ACC112 (cell line): ENCODE data around the gene LTB4R2.

Source experiments
- H2AFZ ChIP-seq: fragments of 200-600 bp; sonication (generic); one replicate; pipeline ENCODE4 v1.6.0; 2017; ENCODE audit warnings: antibody characterized with exemption, low read length; ENCODE audit not compliant: unreplicated experiment
- H3K27ac ChIP-seq: fragments of 200-600 bp; sonication (generic); 2 replicates; pipeline ENCODE4 v1.5.1; 2014; ENCODE audit warnings: low read depth, mild to moderate bottlenecking, antibody characterized with exemption, low read length, moderate library complexity
- H3K27me3 ChIP-seq: fragments of 200-600 bp; sonication (generic); 2 replicates; pipeline ENCODE4 v1.6.1; 2014; ENCODE audit warnings: mild to moderate bottlenecking, antibody characterized with exemption, low read length, moderate library complexity, mixed read lengths; ENCODE audit not compliant: insufficient read depth
- H3K36me3 ChIP-seq: fragments of 200-600 bp; sonication (generic); 2 replicates; pipeline ENCODE4 v1.6.1; 2016; ENCODE audit warnings: mild to moderate bottlenecking, antibody characterized with exemption, low read length, moderate library complexity, mixed read lengths; ENCODE audit not compliant: insufficient read depth
- H3K4me1 ChIP-seq: fragments of 200-600 bp; sonication (generic); one replicate; pipeline ENCODE4 v1.6.1; 2016; ENCODE audit warnings: low read length, mixed read lengths; ENCODE audit not compliant: insufficient read depth, unreplicated experiment, control insufficient read depth
- H3K4me3 ChIP-seq: fragments of 200-600 bp; sonication (generic); 2 replicates; pipeline ENCODE4 v1.5.1; 2014; ENCODE audit warnings: mild to moderate bottlenecking, low read depth, low read length
- H3K79me2 ChIP-seq: fragments of 200-600 bp; sonication (generic); one replicate; pipeline ENCODE4 v1.6.0; 2016; ENCODE audit warnings: low read length; ENCODE audit not compliant: control insufficient read depth, unreplicated experiment, insufficient read depth

LTB4R2 gene

DNA sequence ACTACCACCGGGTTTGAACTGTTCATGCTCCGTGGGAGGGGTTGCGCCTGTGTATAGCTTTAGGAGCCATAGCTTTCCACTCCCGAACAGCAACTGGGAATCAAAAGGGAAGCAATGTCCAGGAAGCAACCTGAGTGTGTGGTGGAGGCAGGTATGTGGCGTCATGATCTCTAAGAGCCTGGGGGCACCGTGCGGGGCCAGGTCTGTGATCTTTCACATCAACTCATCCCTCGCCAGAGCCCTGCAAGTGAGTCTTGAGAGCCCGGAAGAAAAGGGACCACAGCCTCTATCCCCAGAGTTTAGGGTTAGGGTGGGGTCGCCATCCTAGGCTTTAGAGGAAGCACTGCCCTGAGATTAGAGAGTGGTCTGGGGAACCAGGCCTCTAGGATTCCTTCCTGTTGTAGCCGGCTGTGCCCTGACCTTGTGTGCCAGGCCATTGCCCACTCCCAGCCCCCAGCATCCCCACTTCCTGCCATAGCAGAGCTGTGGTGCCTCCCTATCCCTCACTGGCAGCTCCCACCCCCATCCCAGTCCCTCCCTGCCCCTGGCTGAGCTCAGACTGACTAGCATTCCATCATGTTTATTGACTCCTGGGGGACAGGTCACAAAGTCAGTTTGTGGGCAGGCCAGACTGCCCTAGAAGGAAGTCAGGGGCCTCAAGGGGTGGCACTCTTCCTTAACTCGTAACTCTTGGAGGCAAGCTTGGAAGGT lies 25.7 kb downstream of the LTB4R2 start:
- H2AFZ ChIP-seq: no peak overlapping the region
- H3K4me1 ChIP-seq: peaks cover 4% of the 10 kb centered on the region
- H3K27ac ChIP-seq: no peak overlapping the region
- no peaks in the 10 kb centered on the region for H3K36me3 ChIP-seq
- no peaks in the 10 kb centered on the region for H3K79me2 ChIP-seq
- no peak overlapping the region; the same call in 1 of the 2 replicates for H3K4me3 ChIP-seq
- peaks cover 28% of the 10 kb centered on the region for H3K27me3 ChIP-seq

DNA sequence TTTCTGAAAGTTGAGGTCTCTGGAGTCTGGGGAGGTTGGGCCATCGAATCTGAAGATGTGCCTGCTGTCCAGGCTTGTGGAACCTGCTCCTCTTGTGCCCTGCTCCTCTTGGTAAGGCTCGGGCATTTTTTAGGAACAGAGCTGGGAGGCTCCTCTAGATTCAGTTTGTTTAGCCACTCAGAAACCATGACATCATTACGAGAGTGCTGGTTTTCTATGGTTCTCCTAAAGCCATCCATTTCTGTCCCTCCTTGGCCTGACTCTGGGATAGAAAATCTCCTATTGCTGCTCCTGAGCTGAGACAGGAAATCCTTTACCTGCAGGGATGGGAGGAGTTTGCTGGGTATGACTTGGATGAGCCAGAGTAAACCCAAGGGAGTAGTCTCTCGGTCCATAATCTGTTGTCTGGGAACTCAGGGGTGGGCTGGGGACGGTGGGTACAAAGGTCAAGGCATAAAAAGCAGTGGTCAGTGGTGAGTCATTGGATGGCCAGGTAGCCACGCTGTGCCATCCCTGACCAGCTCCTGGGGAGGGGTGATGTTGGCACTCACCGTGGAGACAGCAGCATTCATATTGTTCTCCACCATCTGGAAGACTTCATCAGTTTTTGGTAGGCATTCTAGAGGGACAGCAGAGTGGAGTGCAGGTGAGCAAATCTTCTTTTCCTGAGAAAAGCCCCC lies 27.3 kb downstream of the LTB4R2 start:
- no peak overlapping the region for H3K27ac ChIP-seq
- peaks cover 4% of the 10 kb centered on the region for H3K4me1 ChIP-seq
- no peaks in the 10 kb centered on the region for H3K79me2 ChIP-seq
- no peak overlapping the region for H3K4me3 ChIP-seq
- H3K27me3 ChIP-seq: peaks cover 34% of the 10 kb centered on the region
- H2AFZ ChIP-seq: no peak overlapping the region
- H3K36me3 ChIP-seq: no peaks in the 10 kb centered on the region

- Histone ChIP-seq H3K27ac (no peak overlapping the region), H2AFZ (no peak overlapping the region), H3K4me1 (peaks cover 4% of the 10 kb centered on the region), H3K79me2 (no peaks in the 10 kb centered on the region), H3K36me3 (no peaks in the 10 kb centered on the region), H3K4me3 (no peak overlapping the region), H3K27me3 (peaks cover 29% of the 10 kb centered on the region)
These were observed 27.9 kb downstream of the LTB4R2 start for GRCh38 chr14:24337824-24338175.

DNA sequence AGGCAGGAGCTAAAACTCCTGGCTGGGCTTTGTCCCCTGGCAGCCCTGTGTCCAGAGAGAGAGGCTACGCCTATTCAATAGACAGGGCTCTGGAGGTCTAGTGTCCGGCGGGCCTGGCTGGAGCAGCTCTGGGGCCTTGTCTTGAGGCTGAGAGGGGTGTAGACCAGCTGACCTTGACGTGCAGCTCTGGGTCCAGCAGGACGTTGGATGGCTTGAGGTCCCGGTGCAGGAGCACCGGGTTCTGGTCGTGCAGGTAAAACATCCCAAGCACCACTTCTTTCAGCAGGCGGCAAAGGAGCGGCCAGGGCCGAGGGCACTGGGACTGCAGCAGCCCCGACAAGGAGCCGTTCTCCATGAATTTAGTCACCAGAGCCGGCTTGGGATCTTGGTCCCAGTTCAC lies 28.9 kb downstream of the LTB4R2 start:
- Histone ChIP-seq H2AFZ (no peak overlapping the region), H3K79me2 (no peaks in the 10 kb centered on the region), H3K4me3 (no peak overlapping the region), H3K27ac (no peak overlapping the region), H3K36me3 (no peaks in the 10 kb centered on the region), H3K27me3 (peaks cover 27% of the 10 kb centered on the region), H3K4me1 (peaks cover 4% of the 10 kb centered on the region)

DNA sequence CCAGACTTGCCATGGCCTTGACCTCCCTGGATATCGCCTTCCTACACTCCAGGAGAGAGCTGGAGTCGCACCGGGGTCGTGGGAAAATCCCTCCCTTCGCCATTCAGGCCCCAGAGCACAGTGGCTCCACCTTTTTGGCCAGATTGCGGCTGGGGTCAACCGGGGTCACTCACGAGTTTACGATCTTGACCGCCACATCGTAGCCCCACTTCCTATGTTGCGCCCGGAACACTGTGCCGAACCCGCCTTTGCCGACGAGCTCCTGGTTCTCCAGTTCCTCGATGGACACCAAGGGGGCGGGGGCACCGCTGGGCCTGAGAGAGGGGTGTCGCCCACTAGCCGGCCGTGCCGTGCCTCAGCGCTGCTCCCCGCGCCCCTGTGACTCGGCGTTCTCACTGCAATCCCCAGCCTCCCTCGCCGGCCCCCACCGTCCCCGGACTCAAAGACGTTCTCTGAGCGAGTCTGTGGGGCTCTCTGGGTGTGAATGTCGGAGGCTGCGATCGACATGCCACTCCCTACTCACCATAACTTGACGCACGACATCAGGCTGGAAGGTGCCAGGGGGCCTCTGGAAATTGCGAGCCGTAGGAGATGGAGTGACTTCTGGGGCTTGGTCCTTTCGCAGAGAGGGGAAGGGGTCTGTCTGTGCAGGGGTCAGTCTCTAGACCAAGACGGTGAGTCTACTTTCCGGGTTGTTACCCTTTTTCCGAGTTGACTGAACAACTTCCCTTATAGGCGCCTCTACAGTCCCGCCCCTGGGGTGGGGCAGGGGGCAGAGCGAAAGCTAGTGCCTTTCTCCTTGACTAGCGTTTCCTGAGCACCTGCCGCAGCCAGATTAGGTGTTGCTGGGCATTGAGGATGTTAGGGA lies 29.6 kb downstream of the LTB4R2 start, which contains the start of gene RIPK3:
TSS of gene RIPK3 (minus strand) at position 708 of the 868 bp plus-strand sequence. CDS start at position 543, 165 bp downstream.
- H3K27ac ChIP-seq: no peak within 1 kb of the TSS
- H3K79me2 ChIP-seq: no peaks in the 10 kb centered on the region
- peaks cover 23% of the 10 kb centered on the region for H3K27me3 ChIP-seq
- H2AFZ ChIP-seq: no peak within 1 kb of the TSS
- H3K4me1 ChIP-seq: peaks cover 4% of the 10 kb centered on the region
- H3K4me3 ChIP-seq: no peak within 1 kb of the TSS
- H3K36me3 ChIP-seq: no peaks in the 10 kb centered on the region

DNA sequence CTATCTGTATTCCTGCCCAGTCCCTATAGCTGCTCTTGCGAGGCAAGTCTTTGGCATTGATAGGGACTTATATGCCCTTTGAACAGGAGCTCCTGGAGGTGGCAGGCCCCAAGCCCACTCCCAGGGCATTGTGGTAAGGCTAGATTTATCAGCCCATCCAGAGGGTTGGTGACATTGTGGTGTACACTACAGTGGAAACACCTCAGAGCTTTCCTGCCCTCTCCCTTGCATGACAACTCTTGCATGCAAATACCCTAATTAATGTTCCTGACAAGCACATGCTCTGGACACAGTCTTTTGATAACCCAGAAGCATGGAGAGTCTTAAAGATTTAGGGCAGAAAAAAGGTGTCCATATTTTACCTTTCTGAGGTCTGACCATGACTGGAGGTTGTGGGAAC lies 30.7 kb downstream of the LTB4R2 start:
- Histone ChIP-seq H2AFZ (no peak overlapping the region), H3K27ac (no peak overlapping the region), H3K4me1 (peaks cover 4% of the 10 kb centered on the region), H3K4me3 (no peak overlapping the region), H3K36me3 (no peaks in the 10 kb centered on the region), H3K27me3 (peaks cover 17% of the 10 kb centered on the region), H3K79me2 (no peaks in the 10 kb centered on the region)

DNA sequence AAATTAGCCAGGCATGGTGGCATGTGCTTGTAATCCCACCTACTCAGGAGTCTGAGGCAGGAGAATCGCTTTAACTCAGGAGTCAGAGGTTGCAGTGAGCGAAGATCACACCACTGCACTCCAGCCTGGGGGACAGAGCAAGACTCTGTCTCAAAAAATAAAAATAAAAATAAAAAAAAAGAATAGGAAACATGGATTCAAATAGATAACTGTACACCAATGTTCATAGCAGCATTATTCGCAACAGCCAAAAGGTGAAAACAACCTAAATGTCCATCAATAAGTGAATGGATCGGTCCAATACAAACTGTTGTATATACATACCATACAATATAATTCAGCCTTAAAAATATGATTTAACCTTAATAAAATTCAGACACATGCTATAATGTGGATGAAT lies 32.9 kb downstream of the LTB4R2 start:
- no peaks in the 10 kb centered on the region for H3K4me1 ChIP-seq
- H2AFZ ChIP-seq: no peak overlapping the region
- H3K27ac ChIP-seq: no peak overlapping the region
- peaks cover 17% of the 10 kb centered on the region for H3K27me3 ChIP-seq
- H3K4me3 ChIP-seq: no peak overlapping the region
- no peaks in the 10 kb centered on the region for H3K36me3 ChIP-seq
- no peaks in the 10 kb centered on the region for H3K79me2 ChIP-seq

- Histone ChIP-seq H3K27me3 (peaks cover 14% of the 10 kb centered on the region), H3K79me2 (no peaks in the 10 kb centered on the region), H2AFZ (no peak overlapping the region), H3K4me3 (no peak overlapping the region), H3K4me1 (no peaks in the 10 kb centered on the region), H3K36me3 (no peaks in the 10 kb centered on the region), H3K27ac (no peak overlapping the region)
These were observed 34.1 kb downstream of the LTB4R2 start for GRCh38 chr14:24343795-24344660.

DNA sequence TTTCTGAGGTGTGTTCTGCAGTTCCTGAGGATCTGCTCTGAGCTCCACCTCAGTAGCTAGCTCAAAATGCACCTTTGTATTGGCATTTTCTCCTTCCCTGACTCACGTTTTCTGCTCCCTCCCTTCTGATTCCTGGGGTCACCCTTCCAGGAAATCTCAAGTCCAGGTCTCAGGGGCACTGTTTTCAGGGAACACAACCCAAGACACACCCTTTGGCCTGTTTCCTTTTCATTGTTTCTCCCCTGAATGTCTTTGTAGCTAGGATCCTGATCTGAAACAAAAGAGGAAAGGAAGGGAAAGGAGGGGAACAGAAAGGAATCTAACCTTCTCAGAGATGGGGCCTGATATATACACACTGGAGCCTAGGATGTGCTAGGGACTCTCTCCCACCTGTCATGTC lies 37.2 kb downstream of the LTB4R2 start:
- Histone ChIP-seq H2AFZ (no peak overlapping the region), H3K27ac (no peak overlapping the region), H3K79me2 (no peaks in the 10 kb centered on the region), H3K4me3 (no peak overlapping the region), H3K27me3 (no peaks in the 10 kb centered on the region), H3K36me3 (no peaks in the 10 kb centered on the region), H3K4me1 (peaks cover 5% of the 10 kb centered on the region)

DNA sequence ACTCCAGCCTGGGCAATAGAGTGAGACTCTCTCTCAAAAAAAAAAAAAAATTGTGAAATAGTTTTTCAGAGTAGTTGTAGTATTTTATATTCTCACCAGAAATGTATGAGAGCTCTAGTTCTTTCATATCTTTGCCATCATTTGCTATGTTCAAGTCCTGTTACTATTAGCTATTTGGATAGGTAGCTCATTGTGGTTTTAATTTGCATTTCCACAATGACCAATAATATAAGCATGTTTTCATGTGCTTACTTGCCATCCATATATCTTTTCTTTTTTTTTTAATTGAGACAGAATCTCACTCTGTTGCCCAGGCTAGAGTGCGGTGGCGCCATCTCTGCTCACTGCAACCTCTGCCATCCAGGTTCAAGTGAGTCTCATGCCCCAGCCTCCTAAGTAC lies 38.2 kb downstream of the LTB4R2 start:
- no peak overlapping the region for H2AFZ ChIP-seq
- no peaks in the 10 kb centered on the region for H3K36me3 ChIP-seq
- no peaks in the 10 kb centered on the region for H3K27me3 ChIP-seq
- peaks cover 6% of the 10 kb centered on the region for H3K4me1 ChIP-seq
- no peak overlapping the region for H3K4me3 ChIP-seq
- H3K79me2 ChIP-seq: no peaks in the 10 kb centered on the region
- H3K27ac ChIP-seq: no peak overlapping the region
